Breast epithelium (tissue), 3 donors: ENCODE data around the gene AMPD1.

ENCODE experiments used
- POLR2A ChIP-seq: fragments of 450-650 bp; IDR thresholded peaks from one replicate; pipeline ENCODE4 v1.6.1; 2016; ENCODE audit warnings: antibody characterized with exemption, mild to moderate bottlenecking, moderate library complexity
- TF ChIP-seq, protein P1 (sequence below), 3 donors: fragments of 450-650 bp; IDR thresholded peaks; one replicate each; pipeline ENCODE4 v1.5.1; 2016 to 2017; ENCODE audit warnings: antibody characterized with exemption in 3 of 3, mild to moderate bottlenecking in 3 of 3, moderate library complexity in 3 of 3

GRCh38 chr1:114632427-114632826, 62.9 kb downstream of the AMPD1 start:
- TF ChIP-seq, protein P1, sequence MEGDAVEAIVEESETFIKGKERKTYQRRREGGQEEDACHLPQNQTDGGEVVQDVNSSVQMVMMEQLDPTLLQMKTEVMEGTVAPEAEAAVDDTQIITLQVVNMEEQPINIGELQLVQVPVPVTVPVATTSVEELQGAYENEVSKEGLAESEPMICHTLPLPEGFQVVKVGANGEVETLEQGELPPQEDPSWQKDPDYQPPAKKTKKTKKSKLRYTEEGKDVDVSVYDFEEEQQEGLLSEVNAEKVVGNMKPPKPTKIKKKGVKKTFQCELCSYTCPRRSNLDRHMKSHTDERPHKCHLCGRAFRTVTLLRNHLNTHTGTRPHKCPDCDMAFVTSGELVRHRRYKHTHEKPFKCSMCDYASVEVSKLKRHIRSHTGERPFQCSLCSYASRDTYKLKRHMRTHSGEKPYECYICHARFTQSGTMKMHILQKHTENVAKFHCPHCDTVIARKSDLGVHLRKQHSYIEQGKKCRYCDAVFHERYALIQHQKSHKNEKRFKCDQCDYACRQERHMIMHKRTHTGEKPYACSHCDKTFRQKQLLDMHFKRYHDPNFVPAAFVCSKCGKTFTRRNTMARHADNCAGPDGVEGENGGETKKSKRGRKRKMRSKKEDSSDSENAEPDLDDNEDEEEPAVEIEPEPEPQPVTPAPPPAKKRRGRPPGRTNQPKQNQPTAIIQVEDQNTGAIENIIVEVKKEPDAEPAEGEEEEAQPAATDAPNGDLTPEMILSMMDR (IDR thresholded peaks at IDR 0.05): no peak
- no peak for TF ChIP-seq POLR2A
